ENCODE measurements around the gene RXRB.

DNA sequence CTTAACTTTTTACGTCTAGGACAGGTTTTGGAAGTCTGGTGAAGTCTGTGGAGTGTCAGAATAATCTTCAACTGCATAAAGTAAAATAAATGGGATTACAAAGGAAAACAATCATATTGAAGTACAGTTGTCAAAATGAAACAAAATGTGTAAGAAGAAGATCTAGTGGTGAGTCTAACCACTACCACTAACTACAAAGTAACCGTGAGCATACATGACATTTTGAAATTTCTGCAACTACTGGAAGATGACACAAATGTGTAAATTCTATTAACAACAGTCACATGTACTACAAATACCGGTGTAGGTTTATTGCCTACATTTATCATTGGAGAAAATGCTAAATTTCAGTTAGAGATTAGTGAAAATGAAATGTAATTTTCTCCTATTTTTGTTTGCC lies 41.5 kb upstream of the RXRB start:
- TF ChIP-seq, protein P1, sequence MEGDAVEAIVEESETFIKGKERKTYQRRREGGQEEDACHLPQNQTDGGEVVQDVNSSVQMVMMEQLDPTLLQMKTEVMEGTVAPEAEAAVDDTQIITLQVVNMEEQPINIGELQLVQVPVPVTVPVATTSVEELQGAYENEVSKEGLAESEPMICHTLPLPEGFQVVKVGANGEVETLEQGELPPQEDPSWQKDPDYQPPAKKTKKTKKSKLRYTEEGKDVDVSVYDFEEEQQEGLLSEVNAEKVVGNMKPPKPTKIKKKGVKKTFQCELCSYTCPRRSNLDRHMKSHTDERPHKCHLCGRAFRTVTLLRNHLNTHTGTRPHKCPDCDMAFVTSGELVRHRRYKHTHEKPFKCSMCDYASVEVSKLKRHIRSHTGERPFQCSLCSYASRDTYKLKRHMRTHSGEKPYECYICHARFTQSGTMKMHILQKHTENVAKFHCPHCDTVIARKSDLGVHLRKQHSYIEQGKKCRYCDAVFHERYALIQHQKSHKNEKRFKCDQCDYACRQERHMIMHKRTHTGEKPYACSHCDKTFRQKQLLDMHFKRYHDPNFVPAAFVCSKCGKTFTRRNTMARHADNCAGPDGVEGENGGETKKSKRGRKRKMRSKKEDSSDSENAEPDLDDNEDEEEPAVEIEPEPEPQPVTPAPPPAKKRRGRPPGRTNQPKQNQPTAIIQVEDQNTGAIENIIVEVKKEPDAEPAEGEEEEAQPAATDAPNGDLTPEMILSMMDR (IDR thresholded peaks at IDR 0.05), result no peak
- TF ChIP-seq POLR2A (IDR thresholded peaks at IDR 0.05), result no peak
